ENCODE results near the gene ALKBH3.

GRCh38 chr11:43944761-43945311 lies 64.2 kb downstream of the ALKBH3 start:
- TF ChIP-seq, protein P1, sequence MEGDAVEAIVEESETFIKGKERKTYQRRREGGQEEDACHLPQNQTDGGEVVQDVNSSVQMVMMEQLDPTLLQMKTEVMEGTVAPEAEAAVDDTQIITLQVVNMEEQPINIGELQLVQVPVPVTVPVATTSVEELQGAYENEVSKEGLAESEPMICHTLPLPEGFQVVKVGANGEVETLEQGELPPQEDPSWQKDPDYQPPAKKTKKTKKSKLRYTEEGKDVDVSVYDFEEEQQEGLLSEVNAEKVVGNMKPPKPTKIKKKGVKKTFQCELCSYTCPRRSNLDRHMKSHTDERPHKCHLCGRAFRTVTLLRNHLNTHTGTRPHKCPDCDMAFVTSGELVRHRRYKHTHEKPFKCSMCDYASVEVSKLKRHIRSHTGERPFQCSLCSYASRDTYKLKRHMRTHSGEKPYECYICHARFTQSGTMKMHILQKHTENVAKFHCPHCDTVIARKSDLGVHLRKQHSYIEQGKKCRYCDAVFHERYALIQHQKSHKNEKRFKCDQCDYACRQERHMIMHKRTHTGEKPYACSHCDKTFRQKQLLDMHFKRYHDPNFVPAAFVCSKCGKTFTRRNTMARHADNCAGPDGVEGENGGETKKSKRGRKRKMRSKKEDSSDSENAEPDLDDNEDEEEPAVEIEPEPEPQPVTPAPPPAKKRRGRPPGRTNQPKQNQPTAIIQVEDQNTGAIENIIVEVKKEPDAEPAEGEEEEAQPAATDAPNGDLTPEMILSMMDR (IDR thresholded peaks at IDR 0.05; ENCODE audit: insufficient read depth, low read length) = peak; percentile 65
- no peak for TF ChIP-seq REST (IDR thresholded peaks at IDR 0.05; ENCODE audit: insufficient replicate concordance, low read depth)
